GM21723 (cell line): Measurements from ENCODE around the gene C1orf87.
A peak's percentile ranks its signal among the peaks of the same experiment; 100 is the strongest.
"Not testable (repeated sequence)": the region's sequence is repeated elsewhere in the genome, so short reads cannot be mapped to it uniquely, and the experiment has no call there.

Source experiments
- ATAC-seq: cut with Tn5 transposase; IDR thresholded peaks from one replicate; pipeline ENCODE4 v1.9.1; 2021; ENCODE audit warnings: mild to moderate bottlenecking, moderate library complexity; ENCODE audit not compliant: unreplicated experiment

C1orf87 gene

DNA sequence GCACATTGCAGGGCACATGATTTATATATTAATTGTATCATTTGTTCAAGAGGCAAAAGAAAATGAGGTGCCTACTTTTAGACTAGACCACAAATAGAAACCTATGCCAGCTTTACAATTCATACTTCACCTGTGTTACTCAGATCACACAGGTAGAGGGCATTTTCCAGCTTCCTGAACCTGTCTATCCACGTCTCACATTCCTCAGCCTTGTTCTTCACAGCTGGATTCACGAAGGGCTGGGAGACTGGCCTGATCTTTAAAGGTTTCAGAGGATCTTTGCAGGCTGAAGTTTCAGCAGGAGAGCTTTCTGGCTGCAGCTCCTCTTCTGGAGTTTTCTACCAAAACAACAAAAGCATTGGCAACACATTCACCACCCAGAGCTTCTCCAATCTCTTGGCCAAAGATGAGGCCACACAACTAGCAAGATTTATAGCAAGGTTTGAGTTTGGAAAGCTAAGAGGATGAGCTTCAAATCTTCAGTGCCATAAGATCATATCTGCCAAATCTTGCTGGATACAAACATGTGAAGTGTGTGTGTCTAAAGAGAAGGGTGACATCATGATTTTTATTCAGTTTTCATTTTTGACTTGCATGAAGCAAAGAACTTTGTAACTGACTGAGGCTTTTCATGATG is 76.0 kb downstream of the C1orf87 start:
- ATAC-seq, result no peak

DNA sequence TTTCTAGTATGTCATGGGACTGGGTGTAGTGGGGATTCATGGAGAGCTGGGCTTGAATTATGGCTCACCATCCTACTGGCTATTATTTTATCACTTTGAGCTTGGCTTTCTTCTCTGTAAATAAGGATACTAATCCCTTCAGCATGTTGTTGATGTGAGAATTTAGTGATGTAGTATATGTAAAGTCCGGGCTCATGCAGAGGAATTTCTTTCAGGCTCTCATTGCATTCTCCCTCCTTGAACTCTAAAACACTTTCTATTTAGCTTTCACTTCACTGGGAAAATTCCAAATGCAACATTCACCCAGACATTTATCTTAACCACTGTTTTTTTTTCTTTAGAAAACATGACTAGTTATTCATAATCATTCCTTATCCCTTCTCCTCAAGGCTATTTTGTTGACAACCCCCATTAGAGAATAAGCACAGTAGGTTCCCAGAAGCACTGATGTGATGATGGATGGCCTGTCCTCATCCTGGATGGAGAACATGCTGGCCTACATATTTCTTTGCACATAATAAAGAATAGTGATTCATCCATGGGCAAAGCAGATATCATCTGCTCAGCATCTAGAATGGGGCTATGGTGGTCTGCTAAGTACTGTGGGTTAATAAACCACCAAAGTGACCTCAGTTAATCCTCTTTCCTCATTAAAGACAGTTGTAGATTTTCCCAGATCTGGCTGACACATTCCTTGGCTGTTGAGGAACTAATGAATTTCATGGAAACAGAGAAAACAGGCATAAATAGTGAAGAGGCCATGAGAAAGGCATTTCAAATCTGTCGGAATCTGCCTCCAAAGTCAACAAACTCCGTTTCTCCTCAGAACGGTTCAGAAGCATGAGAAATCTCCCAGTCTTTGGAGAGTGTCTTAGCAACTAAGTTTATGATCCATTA is 79.0 kb downstream of the C1orf87 start:
- no peak for ATAC-seq

DNA sequence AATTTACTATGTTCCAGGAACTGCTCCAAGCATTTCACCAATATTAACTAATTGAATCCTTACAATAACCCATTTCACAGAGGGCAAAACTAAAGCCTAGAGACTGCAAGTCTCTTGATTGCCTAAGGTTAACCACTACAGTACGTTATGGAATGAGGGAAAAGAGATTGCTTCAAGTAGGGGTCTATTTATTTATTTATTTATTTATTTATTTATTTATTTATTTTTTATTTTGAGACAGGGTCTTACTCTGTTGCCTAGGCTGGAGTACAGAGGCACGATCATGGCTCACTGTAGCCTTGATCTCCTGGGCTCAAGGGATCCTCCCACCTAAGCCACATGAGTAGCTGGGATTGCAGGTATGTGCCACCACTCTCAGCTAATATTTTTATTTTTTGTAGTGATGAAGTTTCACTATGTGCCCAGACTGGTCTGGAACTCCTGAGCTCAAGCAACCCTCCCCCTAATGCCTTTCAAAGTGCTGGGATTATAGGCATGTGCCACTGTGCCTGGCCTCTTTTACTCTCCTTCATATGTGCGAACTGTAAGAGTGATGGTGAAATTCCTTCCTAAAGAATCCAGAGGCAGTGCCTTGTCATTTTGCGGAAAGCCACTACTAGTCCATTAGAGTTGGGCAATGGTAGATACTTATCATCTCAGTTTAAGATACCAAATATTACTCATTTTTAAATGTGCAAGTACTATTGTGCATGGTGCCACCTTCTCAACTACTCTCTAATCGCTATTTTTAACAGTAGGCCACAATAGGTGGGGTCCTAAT is 81.3 kb downstream of the C1orf87 start:
- no peak for ATAC-seq

DNA sequence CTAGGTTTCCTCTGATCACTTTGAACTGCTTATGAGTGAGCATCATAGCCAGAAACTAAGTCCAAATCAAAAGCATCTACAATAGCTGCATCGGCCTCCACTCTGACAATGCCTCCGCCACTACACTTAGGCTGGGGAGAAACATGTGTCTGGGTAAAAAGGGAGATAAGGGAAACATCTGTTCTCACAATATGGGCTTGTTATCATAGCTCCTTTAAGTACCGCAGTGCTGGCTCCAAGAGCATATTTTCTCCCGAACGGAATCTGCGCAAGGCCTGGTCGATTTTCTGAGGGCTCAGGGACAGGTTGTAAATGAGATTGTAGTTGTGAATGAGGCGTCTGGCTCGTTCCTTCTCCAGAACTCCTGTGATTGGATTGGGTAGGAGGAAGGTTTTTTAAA is 83.1 kb downstream of the C1orf87 start:
- no peak for ATAC-seq

DNA sequence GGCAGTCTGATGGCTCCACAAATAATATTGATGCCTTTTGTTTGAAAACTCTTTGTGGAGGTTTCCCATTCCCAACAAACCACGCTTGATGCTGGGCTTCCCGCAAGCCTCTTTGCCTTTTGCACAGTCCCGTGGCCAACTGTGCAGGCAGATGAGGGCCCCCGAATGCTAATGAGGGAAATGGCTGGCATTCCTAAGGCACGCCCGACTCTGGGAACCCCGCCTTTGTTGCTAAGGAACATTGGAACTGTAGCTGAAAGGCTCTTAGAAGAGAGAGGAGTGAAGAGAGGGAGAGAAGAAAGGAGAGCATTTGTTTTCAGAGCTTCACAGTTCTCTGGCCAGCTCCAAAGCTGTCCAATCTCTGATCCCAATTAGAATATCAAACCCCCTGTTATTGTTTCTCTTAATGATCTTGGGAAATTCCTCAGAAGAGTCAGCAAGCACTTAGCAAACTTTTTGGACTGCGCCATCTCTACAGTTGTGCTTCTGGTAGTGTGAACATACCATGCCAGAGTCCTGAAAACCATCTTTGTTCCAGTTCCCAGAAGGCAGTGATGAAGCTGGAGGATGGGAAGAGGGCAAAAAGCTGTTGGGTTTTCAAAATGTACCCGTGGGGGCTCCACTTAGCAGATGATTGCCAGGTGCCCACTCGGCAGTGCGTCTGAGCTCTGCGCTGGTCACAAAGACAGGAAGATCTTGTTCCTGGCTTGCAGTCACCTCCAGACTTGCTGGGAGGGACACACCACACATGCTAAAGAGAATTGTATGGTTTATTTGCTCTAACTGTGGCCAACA is 86.9 kb downstream of the C1orf87 start:
- no peak for ATAC-seq

DNA sequence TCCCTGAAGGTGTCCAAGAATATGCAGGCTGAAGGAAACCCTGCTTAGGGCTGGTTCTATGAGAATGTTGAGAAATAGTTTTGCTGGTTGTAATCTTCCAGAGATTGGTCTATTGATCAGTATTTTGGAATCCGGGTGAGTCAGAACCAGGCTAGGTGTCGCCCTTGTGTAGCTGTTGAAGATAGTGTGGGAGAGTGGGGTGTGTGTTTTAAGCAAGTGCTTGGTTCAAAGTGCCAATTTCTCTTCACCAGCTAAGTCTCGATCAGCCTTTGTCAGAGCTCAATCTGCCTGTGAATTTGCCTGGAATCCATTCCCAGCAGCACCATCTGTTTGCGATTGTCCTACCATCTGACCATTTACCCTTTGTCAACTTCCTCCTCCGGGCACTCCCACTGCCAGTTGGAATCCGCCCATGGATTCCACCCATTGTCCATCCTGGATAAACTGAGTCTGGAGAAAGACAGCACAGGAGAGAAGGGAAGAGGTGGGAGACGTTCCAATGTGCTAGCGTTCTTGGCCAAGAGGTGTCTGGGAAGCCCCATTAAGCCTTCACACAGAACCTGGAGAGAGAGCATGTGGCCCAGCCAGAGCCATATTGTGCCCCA is 87.6 kb downstream of the C1orf87 start:
- ATAC-seq, result no peak

DNA sequence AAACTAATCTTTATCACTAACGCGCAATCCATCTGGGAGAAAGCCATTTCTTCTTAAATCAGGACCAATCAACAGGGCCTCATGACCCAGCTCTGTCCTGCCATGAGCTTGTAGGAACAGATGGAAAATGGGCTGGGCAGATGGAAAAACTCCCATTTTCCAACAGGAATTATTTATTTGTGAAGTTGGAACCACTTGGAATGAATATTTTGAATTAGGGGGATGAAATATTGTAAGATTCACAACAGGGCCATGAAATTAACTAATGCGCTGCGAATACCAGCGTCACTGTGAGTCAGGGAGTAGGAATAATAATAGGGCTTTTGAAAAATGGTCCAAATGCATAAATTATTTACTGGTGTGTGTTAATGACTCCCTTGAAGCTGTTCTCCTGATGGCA is 93.9 kb downstream of the C1orf87 start:
- ATAC-seq, result no peak

DNA sequence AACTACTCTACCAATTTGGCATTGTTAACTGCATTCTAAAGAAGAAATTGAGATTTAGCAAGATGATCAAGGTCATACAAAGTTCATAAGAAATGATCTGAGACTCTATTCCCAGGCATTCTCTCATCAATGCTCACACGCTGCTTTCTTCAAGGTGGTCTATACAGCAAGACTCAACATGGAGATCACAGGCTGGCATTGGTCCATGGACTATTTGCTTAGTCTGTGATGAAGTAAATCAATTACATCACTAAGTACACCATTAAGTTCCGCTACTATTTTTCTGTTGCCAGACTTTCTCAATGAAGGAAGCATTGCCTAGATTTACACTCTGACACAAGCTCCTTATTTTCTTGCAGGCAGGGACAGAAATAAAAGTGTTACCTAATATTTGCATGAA is 95.1 kb downstream of the C1orf87 start:
- no peak for ATAC-seq

DNA sequence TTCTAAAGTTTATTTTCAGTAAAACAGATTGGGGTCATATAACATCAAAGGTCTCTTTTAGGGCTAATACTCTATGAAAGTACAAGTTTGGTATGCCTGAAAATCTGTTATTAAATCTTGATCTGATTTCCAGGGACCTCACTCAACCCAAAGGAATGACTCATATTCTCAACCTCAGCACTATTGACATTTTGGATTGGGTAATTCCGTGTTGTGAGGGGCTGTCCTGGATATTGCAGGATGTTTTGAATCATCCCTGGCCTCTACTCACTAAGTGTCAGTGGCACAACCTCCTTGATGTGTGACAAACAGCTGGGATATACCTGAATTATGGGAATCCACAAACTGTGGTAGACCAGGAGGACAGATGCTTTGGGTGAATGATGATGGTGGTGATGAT is 95.5 kb downstream of the C1orf87 start:
- no peak for ATAC-seq

DNA sequence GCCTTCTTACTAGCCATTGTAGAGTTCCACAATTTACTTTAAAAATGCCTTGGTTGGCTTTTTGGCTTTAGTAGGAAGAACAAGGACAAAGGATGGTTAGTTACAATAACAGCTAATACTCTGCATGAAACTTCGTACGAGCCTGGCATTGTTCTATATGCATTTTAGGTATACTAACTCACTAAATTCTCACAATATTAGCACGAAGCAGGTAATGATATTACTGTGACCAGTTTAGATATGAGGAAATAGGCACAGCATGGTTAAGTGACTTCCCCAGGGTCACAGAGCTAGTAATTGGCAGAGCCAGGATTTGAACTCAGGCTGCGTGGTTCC is 96.5 kb downstream of the C1orf87 start:
- ATAC-seq, result no peak

DNA sequence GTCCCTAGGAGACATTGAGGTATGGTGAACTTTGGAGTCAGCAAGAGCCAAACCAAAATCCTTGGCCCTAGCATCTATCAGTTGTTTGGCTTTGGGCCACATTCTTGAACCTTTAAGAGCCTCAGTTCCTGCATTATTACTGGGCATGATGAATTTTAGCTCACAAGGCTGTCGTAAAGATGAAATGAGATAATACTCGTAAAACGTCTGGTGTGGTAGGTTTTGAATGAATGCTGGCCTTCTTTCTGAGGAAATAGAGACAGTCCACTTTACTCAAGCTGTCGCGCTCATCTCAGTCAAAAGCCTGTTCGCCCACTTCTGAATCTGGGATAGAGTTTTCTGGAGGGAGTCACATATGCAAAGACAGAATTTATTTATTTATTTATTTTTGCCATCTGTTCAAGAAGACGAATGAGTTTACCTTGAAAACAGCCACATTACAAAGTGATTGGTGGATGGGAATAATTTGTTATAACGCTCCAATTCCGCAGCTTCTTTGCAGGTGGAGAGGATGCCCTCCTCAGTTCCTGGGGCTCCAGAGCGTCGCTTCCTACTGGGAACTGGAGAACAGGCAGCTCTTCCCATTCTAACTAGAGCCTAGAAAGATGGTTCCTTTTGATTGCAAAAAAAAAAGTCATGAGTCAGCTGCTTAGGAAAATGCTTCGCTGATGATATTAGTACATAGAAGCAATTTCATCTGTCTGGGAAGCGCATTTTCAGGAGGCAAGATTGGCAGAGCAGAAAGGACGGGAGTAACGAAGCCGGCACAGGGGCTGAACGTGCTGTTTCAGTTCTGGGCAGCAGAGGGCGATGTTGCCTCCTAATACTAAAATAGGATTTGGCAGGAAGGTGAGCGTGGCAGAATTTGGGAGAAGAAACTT is 97.1 kb downstream of the C1orf87 start:
- peak; percentile 60 for ATAC-seq

DNA sequence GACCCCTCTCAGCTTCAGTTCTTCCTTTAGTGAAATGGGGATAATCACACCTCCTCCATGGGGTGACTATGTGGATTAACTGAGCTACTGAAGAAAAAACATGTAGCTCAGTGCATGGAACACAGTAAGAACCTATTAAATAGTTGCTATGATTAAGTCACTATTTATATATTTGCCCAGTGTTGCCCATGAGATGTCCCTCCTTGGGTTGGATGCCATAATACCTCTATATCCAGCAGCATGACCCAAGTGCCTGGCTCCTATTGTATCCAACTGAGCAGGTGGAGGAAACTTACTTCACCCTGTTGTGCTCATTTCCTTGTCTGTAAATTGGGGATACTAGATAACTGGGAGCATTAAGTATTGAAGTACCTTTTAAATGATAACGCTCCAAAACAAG is 99.9 kb downstream of the C1orf87 start:
- ATAC-seq, result no peak

DNA sequence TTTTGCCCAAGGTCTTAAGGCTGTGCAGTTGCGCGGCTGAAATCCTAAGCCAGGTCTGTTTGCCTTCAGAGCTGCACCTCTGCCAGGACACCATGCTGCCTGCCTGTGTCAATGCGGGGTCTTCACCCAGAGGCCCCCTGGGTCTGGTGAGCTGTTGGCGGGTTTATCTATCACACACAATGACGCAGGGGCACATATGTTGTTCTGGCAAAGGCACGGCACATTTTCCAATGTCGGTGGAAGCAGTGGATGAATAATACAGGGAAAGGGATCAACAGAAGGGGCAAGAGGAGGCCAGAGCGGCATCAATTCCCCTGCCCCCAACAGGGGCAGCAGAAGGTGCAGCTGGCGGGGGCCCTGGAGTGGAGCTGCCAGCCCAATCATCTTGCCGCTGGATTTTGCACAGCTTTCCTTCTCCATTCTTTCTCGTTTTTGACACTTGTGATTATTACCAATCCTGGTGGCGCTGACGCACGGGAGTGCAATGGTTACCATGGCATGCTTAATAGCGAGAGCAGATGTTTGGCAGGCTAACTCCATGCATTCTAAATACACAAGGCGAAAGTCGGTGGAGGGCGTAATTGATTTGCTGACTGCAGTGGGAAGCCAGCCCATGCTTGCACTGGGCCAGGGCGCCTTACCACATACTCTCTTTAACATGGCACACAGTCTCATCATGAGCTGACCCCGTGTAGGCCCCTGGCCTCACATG is 101.2 kb downstream of the C1orf87 start:
- no peak for ATAC-seq

DNA sequence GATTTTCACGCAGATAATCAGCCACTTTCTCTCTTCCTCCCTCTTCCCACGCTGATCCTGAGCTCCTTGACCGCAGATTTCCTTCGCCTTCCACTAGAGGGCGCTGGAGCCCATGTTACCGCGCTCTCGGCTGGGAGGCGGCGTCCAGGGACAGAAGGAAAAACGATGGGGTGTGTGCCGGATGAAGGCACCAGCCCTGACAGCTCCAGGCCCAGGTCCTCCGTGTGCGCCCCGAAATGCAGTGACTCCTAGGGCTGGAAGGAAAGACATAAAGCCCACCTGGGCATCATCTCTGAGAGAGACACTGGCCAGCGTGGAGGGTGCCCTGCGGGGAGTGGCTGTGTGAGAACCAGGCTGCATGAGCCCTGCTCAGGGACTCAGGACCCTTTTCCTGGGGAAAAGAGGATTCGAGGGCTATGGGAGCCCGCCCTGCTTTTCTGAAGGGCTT is 102.1 kb downstream of the C1orf87 start:
- peak; percentile 84 for ATAC-seq

DNA sequence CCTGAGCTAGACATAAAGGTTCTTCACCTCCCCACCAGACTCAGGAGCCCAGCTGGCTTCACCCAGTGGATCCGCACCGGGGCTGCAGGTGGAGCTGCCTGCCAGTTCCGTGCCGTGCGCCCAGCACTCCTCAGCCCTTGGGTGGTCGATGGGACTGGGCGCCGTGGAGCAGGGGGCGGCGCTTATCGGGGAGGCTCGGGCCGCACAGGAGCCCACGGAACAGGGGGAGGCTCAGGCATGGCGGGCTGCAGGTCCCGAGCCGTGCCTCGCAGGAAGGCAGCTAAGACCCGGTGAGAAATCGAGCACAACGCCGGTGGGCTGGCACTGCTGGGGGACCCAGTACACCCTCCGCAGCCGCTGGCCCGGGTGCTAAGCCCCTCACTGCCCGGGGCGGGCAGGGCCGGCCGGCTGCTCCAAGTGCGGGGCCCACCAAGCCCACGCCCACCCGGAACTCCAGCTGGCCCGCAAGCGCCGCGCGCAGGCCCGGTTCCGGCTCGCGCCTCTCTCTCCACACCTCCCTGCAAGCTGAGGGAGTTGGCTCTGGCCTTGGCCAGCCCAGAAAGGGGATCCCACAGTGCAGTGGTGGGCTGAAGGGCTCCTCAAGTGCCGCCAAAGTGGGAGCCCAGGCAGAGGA is 103.9 kb downstream of the C1orf87 start:
- ATAC-seq, result not testable (repeated sequence)

DNA sequence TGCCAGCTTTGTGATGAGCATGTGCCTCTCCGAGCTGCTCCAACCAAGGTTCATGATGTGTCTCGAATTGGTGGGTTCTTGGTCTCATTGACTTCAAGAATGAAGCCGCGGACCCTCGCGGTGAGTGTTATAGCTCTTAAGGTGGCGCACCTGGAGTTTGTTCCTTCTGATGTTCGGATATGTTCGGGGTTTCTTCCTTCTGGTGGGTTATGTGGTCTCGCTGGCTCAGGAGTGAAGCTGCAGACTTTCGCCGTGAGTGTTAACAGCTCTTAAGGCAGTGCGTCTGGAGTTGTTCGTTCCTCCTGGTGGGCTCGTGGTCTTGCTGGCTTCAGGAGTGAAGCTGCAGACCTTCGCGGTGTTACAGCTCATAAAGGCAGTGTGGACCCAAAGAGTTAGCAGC is 104.8 kb downstream of the C1orf87 start:
- not testable (repeated sequence) for ATAC-seq

DNA sequence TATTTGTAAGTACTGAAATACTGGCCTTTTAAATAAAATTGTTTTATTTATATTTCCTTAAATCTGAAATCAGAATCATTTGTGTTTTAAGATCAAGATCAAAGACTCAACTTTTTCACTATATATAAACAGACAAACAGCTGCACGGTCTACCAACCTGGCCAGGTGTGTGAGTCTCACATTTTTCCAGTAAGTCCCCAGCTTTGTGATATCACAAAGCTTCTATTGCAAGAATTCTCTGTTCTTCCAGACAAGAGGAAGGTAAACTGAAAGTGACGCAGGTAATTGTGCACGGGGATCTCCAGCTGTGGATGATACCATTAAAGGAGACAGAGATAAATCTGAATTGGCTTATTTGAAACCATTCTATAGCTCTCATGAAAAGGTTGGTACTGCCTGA is 105.8 kb downstream of the C1orf87 start:
- no peak for ATAC-seq

DNA sequence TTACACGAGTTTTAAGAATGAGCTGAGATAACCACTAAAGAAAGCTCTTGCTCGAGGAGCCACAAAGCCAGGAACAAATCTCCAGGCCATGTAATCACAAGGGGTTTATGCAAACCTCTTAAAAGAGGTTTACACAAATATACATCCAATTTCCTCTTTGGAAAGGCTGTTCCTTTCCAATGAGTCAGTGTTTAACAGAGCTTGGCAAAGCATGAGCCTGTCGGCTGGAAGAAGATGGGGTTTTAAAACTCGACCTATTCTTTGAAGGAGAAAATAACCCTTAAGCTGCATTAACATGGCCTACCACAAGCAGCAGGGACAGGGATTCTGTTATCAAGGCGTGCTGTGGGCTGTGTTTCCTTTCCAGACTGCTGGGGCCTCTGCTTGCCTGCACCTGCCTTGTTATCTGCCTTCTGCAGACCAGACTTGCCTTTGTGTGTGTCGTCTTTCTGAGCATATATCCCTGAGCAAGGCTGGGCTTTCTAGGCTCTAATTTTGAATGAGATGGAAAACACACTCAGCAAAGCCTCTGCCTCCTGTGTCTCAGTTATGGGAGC is 106.4 kb downstream of the C1orf87 start:
- ATAC-seq, result no peak
